Fibroblast of lung (primary cell): ENCODE measurements around the gene SLC18B1.

Source experiments
- EZH2 ChIP-seq: IDR thresholded peaks from 2 replicates; pipeline ENCODE4 v1.5.1; 2012; ENCODE audit warnings: low read length, control low read depth, mild to moderate bottlenecking; ENCODE audit errors: missing control alignments
- TF ChIP-seq, protein P1 (sequence below), 2 donors: IDR thresholded peaks in 1 of 2; conservative IDR thresholded peaks in 1 of 2; 1 replicate in 1 of 2; 2 replicates in 1 of 2; pipeline ENCODE4 v1.5.1; 2011 to 2012; ENCODE audit warnings: low read length in 2 of 2, control low read depth in 1 of 2, inconsistent platforms in 1 of 2, low read depth in 1 of 2, mild to moderate bottlenecking in 1 of 2

DNA sequence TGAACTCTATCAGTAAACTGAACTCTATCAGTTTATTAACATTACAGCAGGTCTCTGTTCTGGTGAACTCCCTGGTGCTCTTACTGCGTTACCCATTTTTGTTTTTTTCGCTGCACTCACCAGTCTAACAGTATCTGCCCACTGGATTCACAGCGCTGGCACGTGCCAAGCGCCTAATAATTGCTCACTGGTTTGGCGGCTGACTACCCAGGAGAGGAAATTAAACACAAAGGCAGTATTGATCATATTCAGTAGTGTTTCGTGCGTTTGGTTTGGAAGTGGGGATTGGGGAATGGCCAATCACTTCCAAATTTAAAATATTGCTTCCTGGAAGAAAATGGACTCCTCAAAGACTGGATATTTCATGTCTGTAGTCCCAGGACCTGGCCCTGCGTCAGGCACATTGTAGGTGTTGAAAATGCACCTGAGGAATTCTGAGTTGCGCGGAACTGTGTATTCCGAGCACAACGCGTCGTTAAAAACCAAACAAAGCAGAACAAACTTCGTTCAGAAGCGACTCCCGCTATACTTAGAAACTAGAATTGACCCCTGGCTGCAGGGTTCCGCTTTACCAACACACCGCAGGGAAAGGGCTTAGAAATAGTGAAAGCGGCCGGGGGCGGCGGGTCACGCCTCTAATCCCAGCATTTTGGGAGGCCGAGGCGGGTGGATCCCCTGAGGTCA is 14.9 kb upstream of the SLC18B1 start:
- TF ChIP-seq, protein P1, sequence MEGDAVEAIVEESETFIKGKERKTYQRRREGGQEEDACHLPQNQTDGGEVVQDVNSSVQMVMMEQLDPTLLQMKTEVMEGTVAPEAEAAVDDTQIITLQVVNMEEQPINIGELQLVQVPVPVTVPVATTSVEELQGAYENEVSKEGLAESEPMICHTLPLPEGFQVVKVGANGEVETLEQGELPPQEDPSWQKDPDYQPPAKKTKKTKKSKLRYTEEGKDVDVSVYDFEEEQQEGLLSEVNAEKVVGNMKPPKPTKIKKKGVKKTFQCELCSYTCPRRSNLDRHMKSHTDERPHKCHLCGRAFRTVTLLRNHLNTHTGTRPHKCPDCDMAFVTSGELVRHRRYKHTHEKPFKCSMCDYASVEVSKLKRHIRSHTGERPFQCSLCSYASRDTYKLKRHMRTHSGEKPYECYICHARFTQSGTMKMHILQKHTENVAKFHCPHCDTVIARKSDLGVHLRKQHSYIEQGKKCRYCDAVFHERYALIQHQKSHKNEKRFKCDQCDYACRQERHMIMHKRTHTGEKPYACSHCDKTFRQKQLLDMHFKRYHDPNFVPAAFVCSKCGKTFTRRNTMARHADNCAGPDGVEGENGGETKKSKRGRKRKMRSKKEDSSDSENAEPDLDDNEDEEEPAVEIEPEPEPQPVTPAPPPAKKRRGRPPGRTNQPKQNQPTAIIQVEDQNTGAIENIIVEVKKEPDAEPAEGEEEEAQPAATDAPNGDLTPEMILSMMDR (conservative IDR thresholded peaks at IDR 0.05 in 1 of 2, IDR thresholded peaks at IDR 0.05 in 1 of 2; ENCODE audit: low read depth in 1 of 2, low read length in 2 of 2), result no peak
- no peak for TF ChIP-seq EZH2
